Sigmoid colon (tissue), 7 donors: ENCODE results near the gene CUX1. TPM values are rescaled to one million over a fixed set of nuclear protein-coding genes. Genes with fewer than 3 reads are reported as not detected.

Experiments used
- DNase-seq: peaks from one replicate; pipeline ENCODE4 v3.0.0-alpha.2; 2019
- H3K27ac ChIP-seq, 4 donors: fragments of 200-600 bp; sonication (generic); one replicate each; pipeline ENCODE4 v1.5.1; 2016 to 2019; ENCODE audit warnings: mild to moderate bottlenecking in 1 of 4
- H3K27me3 ChIP-seq, 3 donors: fragments of 200-600 bp; sonication (generic); one replicate each; pipeline ENCODE4 v1.5.1; 2019; ENCODE audit warnings: mild to moderate bottlenecking in 1 of 3
- H3K36me3 ChIP-seq, 4 donors: fragments of 200-600 bp; sonication (generic); one replicate each; pipeline ENCODE4 v1.5.1; 2016 to 2019
- H3K4me1 ChIP-seq, 4 donors: fragments of 200-600 bp; sonication (generic); one replicate each; pipeline ENCODE4 v1.5.1; 2017 to 2019
- H3K4me3 ChIP-seq, 4 donors: fragments of 200-600 bp; sonication (generic); one replicate each; pipeline ENCODE4 v1.5.1; 2017 to 2019; ENCODE audit warnings: mild to moderate bottlenecking in 2 of 4, moderate library complexity in 1 of 4
- H3K9me3 ChIP-seq, 4 donors: fragments of 200-600 bp in 3 of 4; sonication (generic) in 3 of 4; one replicate each; pipeline versions ENCODE4 v1.5.1 to v1.6.1; 2013 to 2019
- EP300 ChIP-seq, 4 donors: sonication (generic); formaldehyde crosslinking; IDR thresholded peaks; one replicate each; pipeline ENCODE4 v1.6.1; 2017; ENCODE audit warnings: antibody characterized with exemption in 4 of 4
- POLR2A ChIP-seq, 2 donors: fragments of 450-650 bp; IDR thresholded peaks; one replicate each; pipeline ENCODE4 v1.6.1; 2016; ENCODE audit warnings: antibody characterized with exemption in 2 of 2, mild to moderate bottlenecking in 2 of 2, moderate library complexity in 2 of 2
- POLR2AphosphoS5 ChIP-seq, 4 donors: sonication (generic); formaldehyde crosslinking; IDR thresholded peaks; one replicate each; pipeline ENCODE4 v1.6.1; 2017; ENCODE audit warnings: antibody characterized with exemption in 4 of 4
- WGBS, 2 donors: extraction: QIAGEN DNeasy Blood & Tissue Kit; methylation state at CpG; one replicate each; pipeline ENCODE4 v1.1.7; 2013; 5-methylcytosine and 5-hydroxymethylcytosine counted together
- intact Hi-C: fragments of 100-400 bp; cut with DNase I; formaldehyde crosslinking; loops from one replicate; pipeline ENCODE4 v1.15.1; 2023
- polyA plus RNA-seq, 3 donors: library from polyadenylated mRNA; stranded (reverse); fragments of 200-250 nt; gene quantifications; one replicate each; pipeline ENCODE4 v1.2.3, GENCODE V29; 2013
- total RNA-seq, 4 donors: library from RNA; depleted of rRNA; stranded (reverse); fragments of >200 nt; gene quantifications; one replicate each; pipeline ENCODE4 v1.1.0, GENCODE V29; 2016
- TF ChIP-seq, protein P1 (sequence below), 4 experiments: fragments of 450-650 bp in 3 of 4; fragments of 200-600 bp in 1 of 4; IDR thresholded peaks; one replicate each; pipeline ENCODE4 v1.5.1; 2016 to 2019; ENCODE audit warnings: antibody characterized with exemption in 4 of 4, mild to moderate bottlenecking in 3 of 4, moderate library complexity in 2 of 4
- donor health status: healthy with polysubstance abuse.
- donor health status: Bipolar disorder and iron deficiency.
- donor health status: healthy.

The CUX1 gene
- total and polyA plus RNA-seq, 7 donors = 46.7 to 127 (median 49.9) TPM

DNA sequence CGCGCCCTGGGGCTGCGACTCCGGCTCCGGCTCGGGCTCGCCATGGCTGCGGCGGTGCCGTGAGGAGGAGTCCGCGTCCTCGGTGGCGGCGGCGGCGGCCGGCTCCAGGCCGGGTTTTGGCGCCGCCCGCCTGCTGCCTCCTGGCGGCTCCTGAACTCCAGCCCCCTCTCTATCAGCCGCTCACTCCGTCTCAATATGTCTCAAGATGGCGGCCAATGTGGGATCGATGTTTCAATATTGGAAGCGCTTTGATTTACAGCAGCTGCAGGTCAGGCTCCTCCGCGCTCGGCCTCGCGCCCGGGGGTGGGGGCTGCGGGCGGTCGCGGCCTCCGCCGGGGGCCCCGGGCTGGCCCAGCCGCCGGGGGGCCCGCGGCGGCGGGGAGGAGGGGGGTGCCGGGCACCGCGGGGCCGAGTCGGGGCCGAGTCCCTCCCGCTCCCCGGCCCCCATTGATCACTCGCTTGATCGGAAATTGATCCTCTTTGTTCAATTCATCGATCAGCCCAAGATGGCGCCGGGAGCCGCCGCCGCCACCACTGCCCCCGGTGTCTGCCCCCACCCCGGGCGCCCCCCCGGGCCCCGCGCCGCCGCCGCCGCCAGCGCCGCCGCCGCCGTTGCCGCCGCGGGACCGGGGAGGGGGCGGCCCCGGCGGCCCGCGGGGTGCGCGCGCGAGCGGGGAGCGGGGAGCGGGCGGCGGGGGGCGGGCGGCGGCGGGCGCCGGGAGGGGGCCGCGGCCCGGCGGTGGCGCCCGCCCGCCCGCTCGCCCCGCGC, 1.4 kb upstream of the CUX1 start:
- H3K4me1 ChIP-seq = peaks cover 4 to 50% (median 35%) of the 10 kb centered on the region in 4 donors
- peak overlapping the region; percentile 62 to 96 (median 79) for H3K4me3 ChIP-seq
- WGBS, 2 donors = 0 to 1% methylated on average over 113 of the region's 113 CpGs
- intact Hi-C loops = loop anchor here (2.0 to 5.0 kb wide), 6 partner anchors 67 to 421 kb away; no protein-coding TSS in a partner anchor
- no peaks in the 10 kb centered on the region for H3K9me3 ChIP-seq
- no peaks in the 10 kb centered on the region for H3K27me3 ChIP-seq
- TF ChIP-seq POLR2AphosphoS5 (IDR thresholded peaks at IDR 0.05) = peak in 3 of 4 donors; percentile 25 to 62 (median 33)
- TF ChIP-seq EP300 (IDR thresholded peaks at IDR 0.05) = no peak
- DNase-seq = peak; percentile 86
- peak overlapping the region; percentile 79 to 93 (median 87) for H3K27ac ChIP-seq
- no peaks in the 10 kb centered on the region for H3K36me3 ChIP-seq

DNA sequence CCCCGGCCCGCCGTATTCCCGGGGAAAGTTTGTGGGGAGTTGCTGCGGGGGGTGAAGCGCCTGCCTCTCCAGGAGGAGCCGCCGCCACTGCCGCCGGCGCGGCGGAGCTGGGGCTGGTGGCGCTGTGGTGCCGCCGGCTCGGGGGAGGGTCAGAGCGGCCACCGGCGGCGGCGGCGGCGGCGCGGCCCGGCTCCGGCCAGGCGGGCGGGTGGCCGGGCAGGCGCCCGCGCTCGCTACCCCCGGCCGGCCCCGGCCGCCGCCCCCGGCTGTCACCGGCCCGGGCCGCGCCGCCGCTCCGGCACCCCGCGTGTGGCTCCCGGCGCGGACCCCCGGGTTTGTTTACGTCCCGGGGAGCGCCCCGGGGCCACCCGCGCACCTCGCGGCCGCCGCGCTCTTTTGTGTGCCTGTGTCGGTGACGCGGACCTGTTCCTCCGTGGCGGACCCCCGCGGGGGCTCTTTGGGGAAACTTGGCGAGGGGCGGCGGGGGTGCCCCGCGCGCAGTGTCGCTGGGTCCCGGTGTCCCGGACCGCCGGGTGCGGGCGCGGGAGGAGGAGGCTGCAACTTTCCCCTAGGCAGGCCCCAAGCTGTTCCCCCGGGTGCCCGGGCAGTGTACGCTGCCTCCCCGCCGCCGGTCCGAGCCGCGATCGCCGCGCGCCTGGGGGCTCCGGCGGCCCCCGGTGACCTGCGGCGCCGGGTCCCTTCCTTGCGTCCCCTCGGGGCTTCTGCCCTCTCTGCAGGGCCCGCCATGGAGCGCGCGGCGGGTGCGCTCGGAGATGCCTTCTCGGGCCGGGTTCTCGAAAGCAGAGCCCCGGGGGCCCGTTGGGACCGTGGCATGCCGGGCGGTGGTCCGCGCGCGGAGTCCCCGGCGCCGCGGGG, 593 bp upstream of the CUX1 start:
- DNase-seq = peak; percentile 72
- TF ChIP-seq EP300 (IDR thresholded peaks at IDR 0.05) (no peak), POLR2AphosphoS5 (IDR thresholded peaks at IDR 0.05) (peak in 1 of 4 donors; percentile 32)
- Histone ChIP-seq H3K27ac (peak overlapping the region; percentile 79 to 93 (median 86)), H3K9me3 (no peaks in the 10 kb centered on the region), H3K36me3 (no peaks in the 10 kb centered on the region), H3K4me3 (peak overlapping the region; percentile 71 to 96 (median 79)), H3K27me3 (no peaks in the 10 kb centered on the region), H3K4me1 (peaks cover 4 to 52% (median 35%) of the 10 kb centered on the region in 4 donors)
- intact Hi-C loops = loop anchor here (5.0 kb wide), 3 partner anchors 95 to 225 kb away; no protein-coding TSS in a partner anchor
- WGBS, 2 donors = 1% methylated on average over 130 of the region's 130 CpGs

DNA sequence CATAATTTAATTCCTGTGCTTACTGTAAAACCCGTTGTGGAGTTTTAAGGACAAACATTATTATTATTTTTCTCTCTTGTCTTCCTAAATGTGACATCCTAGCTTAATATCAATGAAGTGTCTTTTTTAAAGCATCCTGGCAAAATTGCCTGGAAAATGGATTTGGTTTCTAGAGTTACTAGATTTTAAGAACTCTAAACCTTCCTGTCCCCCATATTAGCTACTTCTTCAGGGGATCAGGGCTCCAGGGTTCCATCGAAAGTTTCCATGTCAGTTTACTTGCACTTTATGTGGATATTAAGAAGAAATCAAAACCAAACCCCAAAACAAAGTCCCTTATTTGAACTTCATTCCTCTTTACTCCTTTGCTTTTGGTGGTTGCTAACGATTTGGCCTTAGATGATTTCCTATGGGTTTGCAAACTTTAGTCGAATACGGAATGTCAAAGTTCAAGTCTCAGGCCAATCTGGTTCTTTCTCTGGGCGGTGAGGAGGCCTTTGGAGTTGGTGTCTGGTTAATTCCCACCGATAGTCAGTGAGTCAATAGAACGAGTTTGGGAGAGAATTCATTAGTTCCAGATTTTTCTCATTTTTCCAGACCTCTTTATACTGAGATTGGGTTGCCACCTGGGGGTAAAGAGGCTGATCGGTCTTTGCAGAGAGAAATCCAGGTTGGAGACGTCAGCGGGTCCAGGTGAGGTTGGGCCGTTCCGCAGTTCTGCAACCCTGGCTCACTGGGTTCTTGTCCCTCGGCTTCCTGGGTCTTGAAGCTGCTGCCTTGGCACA, 1.1 kb downstream of the CUX1 start:
- Histone ChIP-seq H3K27ac (peak overlapping the region; percentile 79 to 93 (median 86)), H3K9me3 (no peaks in the 10 kb centered on the region), H3K27me3 (no peaks in the 10 kb centered on the region), H3K4me3 (peak overlapping the region; percentile 71 to 96 (median 79)), H3K36me3 (no peaks in the 10 kb centered on the region), H3K4me1 (peaks cover 4 to 63% (median 46%) of the 10 kb centered on the region in 4 donors)
- 90 to 93% methylated on average over 14 of the region's 14 CpGs for WGBS, 2 donors
- DNase-seq = peak; percentile 54
- TF ChIP-seq EP300 (IDR thresholded peaks at IDR 0.05) = no peak
- no peak for TF ChIP-seq POLR2A (IDR thresholded peaks at IDR 0.05)
- TF ChIP-seq, protein P1, sequence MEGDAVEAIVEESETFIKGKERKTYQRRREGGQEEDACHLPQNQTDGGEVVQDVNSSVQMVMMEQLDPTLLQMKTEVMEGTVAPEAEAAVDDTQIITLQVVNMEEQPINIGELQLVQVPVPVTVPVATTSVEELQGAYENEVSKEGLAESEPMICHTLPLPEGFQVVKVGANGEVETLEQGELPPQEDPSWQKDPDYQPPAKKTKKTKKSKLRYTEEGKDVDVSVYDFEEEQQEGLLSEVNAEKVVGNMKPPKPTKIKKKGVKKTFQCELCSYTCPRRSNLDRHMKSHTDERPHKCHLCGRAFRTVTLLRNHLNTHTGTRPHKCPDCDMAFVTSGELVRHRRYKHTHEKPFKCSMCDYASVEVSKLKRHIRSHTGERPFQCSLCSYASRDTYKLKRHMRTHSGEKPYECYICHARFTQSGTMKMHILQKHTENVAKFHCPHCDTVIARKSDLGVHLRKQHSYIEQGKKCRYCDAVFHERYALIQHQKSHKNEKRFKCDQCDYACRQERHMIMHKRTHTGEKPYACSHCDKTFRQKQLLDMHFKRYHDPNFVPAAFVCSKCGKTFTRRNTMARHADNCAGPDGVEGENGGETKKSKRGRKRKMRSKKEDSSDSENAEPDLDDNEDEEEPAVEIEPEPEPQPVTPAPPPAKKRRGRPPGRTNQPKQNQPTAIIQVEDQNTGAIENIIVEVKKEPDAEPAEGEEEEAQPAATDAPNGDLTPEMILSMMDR (IDR thresholded peaks at IDR 0.05) = no peak
- no peak for TF ChIP-seq POLR2AphosphoS5 (IDR thresholded peaks at IDR 0.05)
- intact Hi-C loops = loop anchor here (2.0 to 5.0 kb wide), 4 partner anchors 36 to 224 kb away; no protein-coding TSS in a partner anchor

DNA sequence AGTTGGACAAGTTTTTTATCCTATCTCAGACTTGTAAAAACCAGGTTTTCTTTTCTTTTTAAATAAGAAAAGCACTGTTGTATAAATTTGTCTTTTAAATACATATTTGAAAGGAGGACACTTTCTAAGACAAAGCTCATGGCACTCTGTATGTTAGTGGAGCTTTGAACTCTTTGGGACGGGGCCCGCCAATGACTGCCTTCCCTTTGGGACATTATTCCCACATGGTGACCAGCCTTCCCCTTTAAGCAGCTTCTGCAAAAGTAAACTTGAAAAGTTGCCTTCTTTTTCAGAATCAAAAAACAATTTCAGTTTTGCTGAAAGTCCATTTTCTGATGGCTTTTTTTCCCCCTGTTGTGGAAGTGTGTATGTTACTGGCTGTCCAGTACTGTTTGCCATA, 1.8 kb downstream of the CUX1 start:
- Histone ChIP-seq H3K4me1 (peaks cover 4 to 58% (median 45%) of the 10 kb centered on the region in 4 donors), H3K4me3 (peak overlapping the region in 1 of 4 donors; percentile 74), H3K27me3 (no peaks in the 10 kb centered on the region), H3K27ac (peak overlapping the region; percentile 35 to 93 (median 86)), H3K9me3 (no peaks in the 10 kb centered on the region), H3K36me3 (no peaks in the 10 kb centered on the region)
- WGBS, 2 donors = 95 to 98% methylated on average over 2 of the region's 2 CpGs
- TF ChIP-seq EP300 (IDR thresholded peaks at IDR 0.05) (no peak), POLR2A (IDR thresholded peaks at IDR 0.05) (no peak), POLR2AphosphoS5 (IDR thresholded peaks at IDR 0.05) (no peak)
- TF ChIP-seq, protein P1 (IDR thresholded peaks at IDR 0.05) = no peak
- intact Hi-C loops = loop anchor here (2.0 to 5.0 kb wide), 4 partner anchors 36 to 223 kb away; no protein-coding TSS in a partner anchor
- peak; percentile 38 for DNase-seq

DNA sequence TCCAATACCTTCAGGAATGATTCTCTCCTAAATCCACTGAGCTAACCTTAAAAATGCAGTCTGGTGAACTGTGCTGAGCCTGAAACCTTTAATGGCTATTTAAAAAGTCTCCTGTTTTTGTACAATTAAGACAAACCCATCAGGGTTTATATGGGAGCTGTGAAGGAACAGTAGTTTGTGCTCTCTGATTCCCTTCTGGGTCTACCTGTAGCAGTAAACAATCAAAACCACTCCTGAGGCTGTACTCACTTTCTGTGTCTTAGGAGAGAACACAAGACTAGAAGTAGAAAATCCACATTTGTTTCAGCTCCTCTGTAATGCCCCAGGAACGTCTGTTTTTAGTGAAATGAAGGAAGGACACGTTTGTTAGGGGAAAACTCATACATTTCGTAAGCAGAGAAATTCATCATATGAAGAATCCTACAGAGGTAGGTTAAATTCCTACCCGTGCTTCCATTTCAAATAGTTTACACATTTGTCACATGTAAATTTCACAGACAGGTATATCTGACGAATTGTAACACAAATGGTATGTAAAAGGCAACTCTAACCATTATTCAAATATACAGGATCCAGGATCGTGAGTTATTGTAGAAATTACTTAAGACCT, 2.6 kb downstream of the CUX1 start:
- H3K4me1 ChIP-seq = peaks cover 4 to 57% (median 43%) of the 10 kb centered on the region in 4 donors

More for the DNA sequence above, 2.6 kb downstream of the CUX1 start:
- H3K27me3 ChIP-seq = no peaks in the 10 kb centered on the region
- intact Hi-C loops = loop anchor here (2.0 to 5.0 kb wide), 4 partner anchors 35 to 222 kb away; no protein-coding TSS in a partner anchor
- peak overlapping the region in 3 of 4 donors; percentile 35 to 93 (median 86) for H3K27ac ChIP-seq
- 85 to 87% methylated on average over 6 of the region's 6 CpGs for WGBS, 2 donors
- no peak for DNase-seq
- H3K36me3 ChIP-seq = no peaks in the 10 kb centered on the region
- no peaks in the 10 kb centered on the region for H3K9me3 ChIP-seq
- H3K4me3 ChIP-seq = no peak overlapping the region
- no peak for TF ChIP-seq POLR2A (IDR thresholded peaks at IDR 0.05)
- TF ChIP-seq, protein P1 (IDR thresholded peaks at IDR 0.05) = no peak
- no peak for TF ChIP-seq POLR2AphosphoS5 (IDR thresholded peaks at IDR 0.05)
- no peak for TF ChIP-seq EP300 (IDR thresholded peaks at IDR 0.05)
